Activated CD4-positive, alpha-beta T cell treated with anti-CD3 and anti-CD28 coated beads, Interleukin-2, amount 50 U/mL, for 1 hour (primary cell): ENCODE results near the gene PLCB4.

ENCODE experiments used
- DNase-seq: peaks from one replicate; pipeline ENCODE4 v3.0.0-alpha.2; 2020

Gene PLCB4

GRCh38 chr20:9230406-9230805 lies 161.5 kb downstream of the PLCB4 start:
- DNase-seq: no peak

- no peak for DNase-seq
These were observed 164.9 kb downstream of the PLCB4 start for GRCh38 chr20:9233804-9234203.

- DNase-seq: no peak
These were observed 166.6 kb downstream of the PLCB4 start for GRCh38 chr20:9235518-9235917.

GRCh38 chr20:9236458-9236857 lies 167.6 kb downstream of the PLCB4 start:
- no peak for DNase-seq

GRCh38 chr20:9241232-9241692 lies 172.4 kb downstream of the PLCB4 start:
- DNase-seq: no peak

GRCh38 chr20:9241721-9242427 lies 173.0 kb downstream of the PLCB4 start:
- DNase-seq: no peak

GRCh38 chr20:9243986-9244385 lies 175.1 kb downstream of the PLCB4 start:
- no peak for DNase-seq

GRCh38 chr20:9244811-9245210 lies 175.9 kb downstream of the PLCB4 start:
- DNase-seq: no peak

- no peak for DNase-seq
These were observed 177.8 kb downstream of the PLCB4 start for GRCh38 chr20:9246731-9247130.

- DNase-seq: no peak
These were observed 181.6 kb downstream of the PLCB4 start for GRCh38 chr20:9250511-9250910.

- no peak for DNase-seq
These were observed 184.2 kb downstream of the PLCB4 start for GRCh38 chr20:9253006-9253539.

- DNase-seq: no peak
These were observed 186.3 kb downstream of the PLCB4 start for GRCh38 chr20:9255171-9255570.

- DNase-seq: no peak
These were observed 187.5 kb downstream of the PLCB4 start for GRCh38 chr20:9256393-9256792.

GRCh38 chr20:9258901-9259300 lies 190.0 kb downstream of the PLCB4 start:
- no peak for DNase-seq

- DNase-seq: no peak
These were observed 191.1 kb downstream of the PLCB4 start for GRCh38 chr20:9260027-9260426.

- no peak for DNase-seq
These were observed 192.9 kb downstream of the PLCB4 start for GRCh38 chr20:9261781-9262180.

- DNase-seq: no peak
These were observed 193.8 kb downstream of the PLCB4 start for GRCh38 chr20:9262653-9263194.

GRCh38 chr20:9269280-9269971 lies 200.5 kb downstream of the PLCB4 start:
- no peak for DNase-seq

GRCh38 chr20:9270831-9271230 lies 201.9 kb downstream of the PLCB4 start:
- DNase-seq: no peak

- no peak for DNase-seq
These were observed 208.1 kb downstream of the PLCB4 start for GRCh38 chr20:9276966-9277468.

GRCh38 chr20:9279918-9280401 lies 211.1 kb downstream of the PLCB4 start:
- DNase-seq: no peak

GRCh38 chr20:9280666-9281065 lies 211.8 kb downstream of the PLCB4 start:
- no peak for DNase-seq

GRCh38 chr20:9281803-9282202 lies 212.9 kb downstream of the PLCB4 start:
- no peak for DNase-seq

- no peak for DNase-seq
These were observed 216.7 kb downstream of the PLCB4 start for GRCh38 chr20:9285617-9286016.
